GM23338 (cell line): ENCODE results near the gene FHL1. TPM values are rescaled to one million over a fixed set of nuclear protein-coding genes. Genes with fewer than 3 reads are reported as not detected.

ENCODE experiments used
- ATAC-seq: fragments of 200-7000 bp; cut with Tn5 transposase; 3 replicates; pipeline ENCODE4 v1.9.1; 2020
- DNase-seq: peaks from one replicate; pipeline ENCODE4 v3.0.0-alpha.2; 2015; ENCODE audit warnings: low spot score
- H2AFZ ChIP-seq: fragments of 200-600 bp; sonication (generic); 2 replicates; pipeline ENCODE4 v1.8.0; 2016; ENCODE audit warnings: antibody characterized with exemption, mild to moderate bottlenecking, moderate library complexity
- H3F3A ChIP-seq: fragments of 200-600 bp; sonication (generic); replicated peaks from 2 replicates; pipeline ENCODE4 v1.8.0; 2017; ENCODE audit warnings: antibody characterized with exemption, mixed run types, low read depth
- H3K27ac ChIP-seq: fragments of 200-600 bp; sonication (generic); 2 replicates; pipeline ENCODE4 v1.6.1; 2016; ENCODE audit warnings: low read depth
- H3K27me3 ChIP-seq: fragments of 200-600 bp; sonication (generic); 2 replicates; pipeline ENCODE4 v1.8.0; 2016; ENCODE audit warnings: mild to moderate bottlenecking, mixed run types, moderate library complexity; ENCODE audit not compliant: insufficient read depth
- H3K36me3 ChIP-seq: fragments of 200-600 bp; sonication (generic); 2 replicates; pipeline ENCODE4 v1.8.0; 2016; ENCODE audit warnings: mild to moderate bottlenecking; ENCODE audit not compliant: insufficient read depth
- H3K4me1 ChIP-seq: fragments of 200-600 bp; sonication (generic); 2 replicates; pipeline ENCODE4 v1.8.0; 2016; ENCODE audit warnings: mild to moderate bottlenecking, moderate library complexity; ENCODE audit not compliant: insufficient read depth
- H3K4me2 ChIP-seq: fragments of 200-600 bp; sonication (generic); 2 replicates; pipeline ENCODE4 v1.7.1; 2017; ENCODE audit warnings: mixed run types
- H3K4me3 ChIP-seq: fragments of 200-600 bp; sonication (generic); 2 replicates; pipeline ENCODE4 v1.6.1; 2016; ENCODE audit warnings: mixed run types
- H3K79me2 ChIP-seq: fragments of 200-600 bp; sonication (generic); replicated peaks from 2 replicates; pipeline ENCODE4 v1.8.0; 2017; ENCODE audit warnings: mild to moderate bottlenecking; ENCODE audit not compliant: insufficient read depth
- H3K9me2 ChIP-seq: fragments of 200-600 bp; sonication (generic); 2 replicates; pipeline ENCODE4 v1.8.0; 2017; ENCODE audit not compliant: insufficient read depth
- H4K20me1 ChIP-seq: fragments of 200-600 bp; sonication (generic); replicated peaks from 2 replicates; pipeline ENCODE4 v1.8.0; 2017; ENCODE audit warnings: mild to moderate bottlenecking; ENCODE audit not compliant: insufficient read depth
- H3K27ac Mint-ChIP-seq: 2 replicates; pipeline ENCODE4 v1.8.0; 2020; ENCODE audit warnings: inconsistent platforms, mild to moderate bottlenecking, moderate library complexity, mixed read lengths
- H3K27me3 Mint-ChIP-seq: 3 replicates; pipeline ENCODE4 v1.8.0; 2022; ENCODE audit warnings: low read depth, mild to moderate bottlenecking, moderate library complexity, mixed read lengths, inconsistent platforms; ENCODE audit not compliant: insufficient read depth, poor library complexity
- H3K36me3 Mint-ChIP-seq: 3 replicates; pipeline ENCODE4 v1.8.0; 2021; ENCODE audit warnings: low read depth, mild to moderate bottlenecking, inconsistent platforms, moderate library complexity, mixed read lengths
- H3K4me1 Mint-ChIP-seq: 3 replicates; pipeline ENCODE4 v1.8.0; 2020; ENCODE audit warnings: mild to moderate bottlenecking, inconsistent platforms, mixed read lengths
- H3K4me3 Mint-ChIP-seq: 3 replicates; pipeline ENCODE4 v1.8.0; 2021; ENCODE audit warnings: moderate library complexity, mild to moderate bottlenecking, inconsistent platforms, mixed read lengths
- H3K9me3 Mint-ChIP-seq: 3 replicates; pipeline ENCODE4 v1.8.0; 2020; ENCODE audit warnings: moderate library complexity, mild to moderate bottlenecking, inconsistent platforms, mixed read lengths
- EZH2 ChIP-seq: fragments of 200-600 bp; sonication (generic); IDR thresholded peaks from one replicate; pipeline ENCODE4 v1.8.0; 2017; ENCODE audit warnings: antibody characterized with exemption, mild to moderate bottlenecking, low read depth; ENCODE audit not compliant: unreplicated experiment
- EZH2phosphoT487 ChIP-seq: fragments of 200-600 bp; sonication (generic); IDR thresholded peaks from one replicate; pipeline ENCODE4 v1.8.1; 2018; ENCODE audit warnings: antibody characterized with exemption; ENCODE audit not compliant: unreplicated experiment
- JUNB ChIP-seq: IDR thresholded peaks from one replicate; pipeline ENCODE4 v1.6.1; 2016; ENCODE audit warnings: antibody characterized with exemption; ENCODE audit not compliant: unreplicated experiment
- NANOG ChIP-seq: IDR thresholded peaks from 2 replicates; pipeline ENCODE4 v1.6.1; 2016; ENCODE audit warnings: antibody characterized with exemption, borderline replicate concordance
- POLR2AphosphoS5 ChIP-seq: IDR thresholded peaks from 2 replicates; pipeline ENCODE4 v1.6.1; 2016; ENCODE audit warnings: antibody characterized with exemption, low read depth
- STAT1 ChIP-seq: IDR thresholded peaks from one replicate; pipeline ENCODE4 v1.6.1; 2016; ENCODE audit warnings: antibody characterized with exemption; ENCODE audit not compliant: unreplicated experiment
- ZNF114 ChIP-seq: fragments of 250-450 bp; sonication (Bioruptor Pico); IDR thresholded peaks from 2 replicates; pipeline ENCODE4 v1.5.0; 2020; ENCODE audit warnings: mild to moderate bottlenecking, moderate library complexity
- polyA plus RNA-seq: library from polyadenylated mRNA; unstranded; fragments of >200 nt; fragmentation: Nextera tagmentation; extraction: Ambion mirVana; gene quantifications from 2 replicates; pipeline ENCODE4 v1.2.1, GENCODE V29; 2016
- total RNA-seq: library from RNA; depleted of rRNA; stranded (reverse); fragments of >200 nt; shearing (Covaris generic); gene quantifications from 2 replicates; pipeline ENCODE4 v1.2.3, GENCODE V29; 2014
- TF ChIP-seq, protein P1 (sequence below), 2 experiments: fragments of 200-600 bp in 1 of 2; sonication (generic) in 1 of 2; conservative IDR thresholded peaks; 2 replicates each; pipeline versions ENCODE4 v1.5.1 to v1.6.1; 2016 to 2017; ENCODE audit warnings: antibody characterized with exemption in 2 of 2, low read depth in 2 of 2, mild to moderate bottlenecking in 2 of 2, moderate library complexity in 1 of 2
- TF ChIP-seq, protein P2 (sequence below): IDR thresholded peaks from one replicate; pipeline ENCODE4 v1.6.1; 2018; ENCODE audit warnings: antibody characterized with exemption; ENCODE audit not compliant: unreplicated experiment
- TF ChIP-seq, protein P3 (sequence below): IDR thresholded peaks from 2 replicates; pipeline ENCODE4 v1.6.1; 2016; ENCODE audit warnings: antibody characterized with exemption

FHL1 gene
- total and polyA plus RNA-seq, 2 experiments from 2014 or later = 47.9 to 60.4 TPM

DNA sequence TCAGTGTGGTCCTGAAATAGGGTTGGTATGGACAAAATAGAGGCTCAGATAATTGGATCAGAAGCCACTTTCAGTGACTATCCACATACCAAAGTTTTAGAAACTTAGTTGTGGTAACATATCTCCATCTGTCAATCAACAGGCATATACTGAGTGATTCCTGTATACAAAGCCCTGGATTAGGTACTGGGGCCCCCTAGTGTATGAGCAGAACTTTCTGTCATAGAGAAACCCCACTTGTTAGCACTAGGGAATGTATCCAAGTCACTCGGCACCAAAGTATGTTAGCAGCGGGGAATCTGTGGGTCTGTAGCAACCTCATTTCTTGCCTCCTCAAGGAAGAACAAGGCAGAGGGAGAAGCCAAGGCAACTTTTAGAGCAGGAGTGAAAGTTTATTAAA lies 53.1 kb downstream of the FHL1 start:
- H3K9me2 ChIP-seq = no peaks in the 10 kb centered on the region
- H4K20me1 ChIP-seq = no peaks in the 10 kb centered on the region
- H3K4me3 ChIP-seq = no peak overlapping the region
- no peak overlapping the region for H3K27ac ChIP-seq
- Mint-ChIP-seq H3K36me3 (no peaks in the 10 kb centered on the region), H3K9me3 (no peaks in the 10 kb centered on the region), H3K27ac (peak overlapping the region; percentile 72; the same call in 1 of the 2 replicates), H3K4me3 (no peak overlapping the region), H3K27me3 (no peaks in the 10 kb centered on the region), H3K4me1 (peaks cover 24% of the 10 kb centered on the region)
- H3F3A ChIP-seq = no peaks in the 10 kb centered on the region
- H3K36me3 ChIP-seq = no peaks in the 10 kb centered on the region
- peak; percentile 81 for ATAC-seq
- no peak overlapping the region for H2AFZ ChIP-seq
- H3K79me2 ChIP-seq = no peaks in the 10 kb centered on the region
- peak; percentile 51 for DNase-seq
- H3K27me3 ChIP-seq = no peaks in the 10 kb centered on the region
- TF ChIP-seq, protein P1, sequence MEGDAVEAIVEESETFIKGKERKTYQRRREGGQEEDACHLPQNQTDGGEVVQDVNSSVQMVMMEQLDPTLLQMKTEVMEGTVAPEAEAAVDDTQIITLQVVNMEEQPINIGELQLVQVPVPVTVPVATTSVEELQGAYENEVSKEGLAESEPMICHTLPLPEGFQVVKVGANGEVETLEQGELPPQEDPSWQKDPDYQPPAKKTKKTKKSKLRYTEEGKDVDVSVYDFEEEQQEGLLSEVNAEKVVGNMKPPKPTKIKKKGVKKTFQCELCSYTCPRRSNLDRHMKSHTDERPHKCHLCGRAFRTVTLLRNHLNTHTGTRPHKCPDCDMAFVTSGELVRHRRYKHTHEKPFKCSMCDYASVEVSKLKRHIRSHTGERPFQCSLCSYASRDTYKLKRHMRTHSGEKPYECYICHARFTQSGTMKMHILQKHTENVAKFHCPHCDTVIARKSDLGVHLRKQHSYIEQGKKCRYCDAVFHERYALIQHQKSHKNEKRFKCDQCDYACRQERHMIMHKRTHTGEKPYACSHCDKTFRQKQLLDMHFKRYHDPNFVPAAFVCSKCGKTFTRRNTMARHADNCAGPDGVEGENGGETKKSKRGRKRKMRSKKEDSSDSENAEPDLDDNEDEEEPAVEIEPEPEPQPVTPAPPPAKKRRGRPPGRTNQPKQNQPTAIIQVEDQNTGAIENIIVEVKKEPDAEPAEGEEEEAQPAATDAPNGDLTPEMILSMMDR (conservative IDR thresholded peaks at IDR 0.05; ENCODE audit: low read depth in 2 of 2) = peak; percentile 52 to 54
- no peak for TF ChIP-seq NANOG
- no peak overlapping the region for H3K4me2 ChIP-seq
- H3K4me1 ChIP-seq = peaks cover 3% of the 10 kb centered on the region; the same call in 1 of the 2 replicates

DNA sequence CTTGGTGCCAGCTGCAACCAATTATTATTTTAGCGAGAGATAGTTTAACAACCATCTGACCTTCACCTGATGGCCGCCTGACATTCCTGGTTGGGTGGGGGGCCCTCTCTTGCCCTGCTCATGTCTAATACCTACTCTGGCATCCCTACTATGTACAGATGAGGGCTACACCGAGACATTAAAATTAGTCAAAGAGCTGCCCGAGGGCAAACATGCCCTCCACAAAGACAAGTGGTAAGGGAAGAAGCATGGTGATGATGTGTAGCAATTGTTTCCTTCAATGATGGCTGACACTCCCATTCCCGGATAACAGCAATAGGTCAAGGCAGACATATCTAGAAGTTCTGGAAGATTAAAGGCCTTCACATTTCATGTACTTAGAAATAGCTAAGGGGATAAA lies 54.3 kb downstream of the FHL1 start:
- H3K9me2 ChIP-seq = no peaks in the 10 kb centered on the region
- no peak overlapping the region for H3K4me3 ChIP-seq
- Mint-ChIP-seq H3K9me3 (no peaks in the 10 kb centered on the region), H3K36me3 (no peaks in the 10 kb centered on the region), H3K4me1 (peaks cover 29% of the 10 kb centered on the region), H3K27ac (no peak overlapping the region), H3K4me3 (no peak overlapping the region), H3K27me3 (peaks cover 1% of the 10 kb centered on the region)
- DNase-seq = no peak
- peaks cover 3% of the 10 kb centered on the region; the same call in 1 of the 2 replicates for H3K4me1 ChIP-seq
- no peaks in the 10 kb centered on the region for H3K27me3 ChIP-seq
- TF ChIP-seq STAT1 (no peak), NANOG (no peak), POLR2AphosphoS5 (no peak), JUNB (no peak), EZH2 (no peak), ZNF114 (CRISPR knock-in tag) (no peak), EZH2phosphoT487 (no peak)
- TF ChIP-seq, protein P2, sequence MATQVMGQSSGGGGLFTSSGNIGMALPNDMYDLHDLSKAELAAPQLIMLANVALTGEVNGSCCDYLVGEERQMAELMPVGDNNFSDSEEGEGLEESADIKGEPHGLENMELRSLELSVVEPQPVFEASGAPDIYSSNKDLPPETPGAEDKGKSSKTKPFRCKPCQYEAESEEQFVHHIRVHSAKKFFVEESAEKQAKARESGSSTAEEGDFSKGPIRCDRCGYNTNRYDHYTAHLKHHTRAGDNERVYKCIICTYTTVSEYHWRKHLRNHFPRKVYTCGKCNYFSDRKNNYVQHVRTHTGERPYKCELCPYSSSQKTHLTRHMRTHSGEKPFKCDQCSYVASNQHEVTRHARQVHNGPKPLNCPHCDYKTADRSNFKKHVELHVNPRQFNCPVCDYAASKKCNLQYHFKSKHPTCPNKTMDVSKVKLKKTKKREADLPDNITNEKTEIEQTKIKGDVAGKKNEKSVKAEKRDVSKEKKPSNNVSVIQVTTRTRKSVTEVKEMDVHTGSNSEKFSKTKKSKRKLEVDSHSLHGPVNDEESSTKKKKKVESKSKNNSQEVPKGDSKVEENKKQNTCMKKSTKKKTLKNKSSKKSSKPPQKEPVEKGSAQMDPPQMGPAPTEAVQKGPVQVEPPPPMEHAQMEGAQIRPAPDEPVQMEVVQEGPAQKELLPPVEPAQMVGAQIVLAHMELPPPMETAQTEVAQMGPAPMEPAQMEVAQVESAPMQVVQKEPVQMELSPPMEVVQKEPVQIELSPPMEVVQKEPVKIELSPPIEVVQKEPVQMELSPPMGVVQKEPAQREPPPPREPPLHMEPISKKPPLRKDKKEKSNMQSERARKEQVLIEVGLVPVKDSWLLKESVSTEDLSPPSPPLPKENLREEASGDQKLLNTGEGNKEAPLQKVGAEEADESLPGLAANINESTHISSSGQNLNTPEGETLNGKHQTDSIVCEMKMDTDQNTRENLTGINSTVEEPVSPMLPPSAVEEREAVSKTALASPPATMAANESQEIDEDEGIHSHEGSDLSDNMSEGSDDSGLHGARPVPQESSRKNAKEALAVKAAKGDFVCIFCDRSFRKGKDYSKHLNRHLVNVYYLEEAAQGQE = no peak
- TF ChIP-seq, protein P3, sequence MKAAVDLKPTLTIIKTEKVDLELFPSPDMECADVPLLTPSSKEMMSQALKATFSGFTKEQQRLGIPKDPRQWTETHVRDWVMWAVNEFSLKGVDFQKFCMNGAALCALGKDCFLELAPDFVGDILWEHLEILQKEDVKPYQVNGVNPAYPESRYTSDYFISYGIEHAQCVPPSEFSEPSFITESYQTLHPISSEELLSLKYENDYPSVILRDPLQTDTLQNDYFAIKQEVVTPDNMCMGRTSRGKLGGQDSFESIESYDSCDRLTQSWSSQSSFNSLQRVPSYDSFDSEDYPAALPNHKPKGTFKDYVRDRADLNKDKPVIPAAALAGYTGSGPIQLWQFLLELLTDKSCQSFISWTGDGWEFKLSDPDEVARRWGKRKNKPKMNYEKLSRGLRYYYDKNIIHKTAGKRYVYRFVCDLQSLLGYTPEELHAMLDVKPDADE = no peak
- H3K36me3 ChIP-seq = no peaks in the 10 kb centered on the region
- H2AFZ ChIP-seq = no peak overlapping the region
- no peak for ATAC-seq
- H4K20me1 ChIP-seq = no peaks in the 10 kb centered on the region
- H3K27ac ChIP-seq = no peak overlapping the region
- H3F3A ChIP-seq = no peaks in the 10 kb centered on the region
- no peak overlapping the region for H3K4me2 ChIP-seq
- no peaks in the 10 kb centered on the region for H3K79me2 ChIP-seq
